Measurements from ENCODE around the gene CYP4B1. TPM values are rescaled to one million over a fixed set of nuclear protein-coding genes. Genes with fewer than 3 reads are reported as not detected.

The CYP4B1 gene
- polyA plus RNA-seq, 2 donors = 40.4 to 64.5 TPM

Other genes with a start within 250 kb of the CYP4B1 start
- not detected for gene KNCN, start 247.4 kb upstream of the CYP4B1 start, polyA plus RNA-seq
- gene MKNK1, start 194.8 kb upstream of the CYP4B1 start, polyA plus RNA-seq = 10 to 100 TPM; 19.4 to 29.9 TPM
- gene MOB3C, start 182.2 kb upstream of the CYP4B1 start, polyA plus RNA-seq = 1 to 10 TPM; 6.9 to 7.5 TPM
- 10 to 100 TPM; 25.3 to 34.9 TPM for gene ATPAF1, start 130.7 kb upstream of the CYP4B1 start, polyA plus RNA-seq
- not detected for gene TEX38, start 127.2 kb upstream of the CYP4B1 start, polyA plus RNA-seq
- gene EFCAB14, start 79.9 kb upstream of the CYP4B1 start, polyA plus RNA-seq = 10 to 100 TPM; 19.3 to 27.8 TPM
- gene CYP4A11, start 142.4 kb downstream of the CYP4B1 start, polyA plus RNA-seq = under 1 TPM in 1 of 2 donors, not detected in 1; 0.01 TPM
- gene CYP4X1, start 224.6 kb downstream of the CYP4B1 start, polyA plus RNA-seq = 10 to 100 TPM; 12.0 to 15.3 TPM

Measured in esophagus (tissue), 2 donors.